CD8-positive, alpha-beta memory T cell (primary cell): Measurements from ENCODE around the gene ERP27. TPM values are rescaled to one million over a fixed set of nuclear protein-coding genes. Genes with fewer than 3 reads are reported as not detected.

Experiments
- CTCF ChIA-PET: fragments of 350-600 bp; sonication (Branson Sonifier 250); formaldehyde crosslinking; loops from one replicate; lab custom pipeline; 2021; ENCODE audit warnings: antibody characterized with exemption; lab: Charles Lee
- POLR2A ChIA-PET: fragments of 350-600 bp; sonication (Branson Sonifier 250); formaldehyde crosslinking; loops from one replicate; lab custom pipeline; 2021; ENCODE audit warnings: antibody characterized with exemption; lab: Charles Lee
- DNase-seq, 5 donors: peaks; one replicate each; pipeline versions ENCODE4 v3.0.0 to v3.0.0-alpha.2; 2020 to 2022; ENCODE audit warnings: mixed read lengths in 1 of 5
- H3K27ac ChIP-seq: one replicate; pipeline ENCODE4 v1.7.0; 2013; ENCODE audit warnings: low read depth, mild to moderate bottlenecking, low read length, moderate library complexity
- H3K27me3 ChIP-seq: 2 replicates; pipeline ENCODE4 v1.7.0; 2013; ENCODE audit warnings: low read length, mild to moderate bottlenecking; ENCODE audit not compliant: insufficient read depth, poor library complexity, severe bottlenecking
- H3K36me3 ChIP-seq: 2 replicates; pipeline ENCODE4 v1.7.0; 2013; ENCODE audit warnings: mild to moderate bottlenecking, low read length, moderate library complexity; ENCODE audit not compliant: insufficient read depth
- H3K4me1 ChIP-seq: 2 replicates; pipeline ENCODE4 v1.7.0; 2013; ENCODE audit warnings: mild to moderate bottlenecking, low read length, moderate library complexity; ENCODE audit not compliant: insufficient read depth
- H3K4me3 ChIP-seq: 2 replicates; pipeline ENCODE4 v1.7.0; 2013; ENCODE audit warnings: mild to moderate bottlenecking, low read length
- H3K9me3 ChIP-seq: 2 replicates; pipeline ENCODE4 v1.7.0; 2013; ENCODE audit warnings: mild to moderate bottlenecking, low read length
- H3K27ac Mint-ChIP-seq, 8 donors: one replicate each; pipeline ENCODE4 v1.8.0; 2020 to 2021; ENCODE audit warnings: mixed read lengths in 8 of 8, mild to moderate bottlenecking in 6 of 8, inconsistent platforms in 3 of 8, moderate library complexity in 3 of 8
- H3K27me3 Mint-ChIP-seq, 2 donors: one replicate each; pipeline ENCODE4 v1.8.0; 2020 to 2021; ENCODE audit warnings: mixed read lengths in 2 of 2, mild to moderate bottlenecking in 1 of 2, moderate library complexity in 1 of 2
- H3K36me3 Mint-ChIP-seq, 3 donors: one replicate each; pipeline ENCODE4 v1.8.0; 2020 to 2021; ENCODE audit warnings: mixed read lengths in 3 of 3, inconsistent platforms in 1 of 3, mild to moderate bottlenecking in 1 of 3
- H3K4me1 Mint-ChIP-seq, 3 donors: one replicate each; pipeline ENCODE4 v1.8.0; 2020 to 2021; ENCODE audit warnings: mixed read lengths in 3 of 3, inconsistent platforms in 1 of 3, mild to moderate bottlenecking in 1 of 3
- H3K4me3 Mint-ChIP-seq, 7 donors: one replicate each; pipeline ENCODE4 v1.8.0; 2020 to 2021; ENCODE audit warnings: mixed read lengths in 7 of 7, mild to moderate bottlenecking in 6 of 7, moderate library complexity in 4 of 7, inconsistent platforms in 2 of 7
- H3K9me3 Mint-ChIP-seq, 5 donors: one replicate each; pipeline ENCODE4 v1.8.0; 2020 to 2022; ENCODE audit warnings: mixed read lengths in 5 of 5, mild to moderate bottlenecking in 3 of 5, moderate library complexity in 2 of 5, inconsistent platforms in 1 of 5
- polyA plus RNA-seq: library from polyadenylated mRNA; unstranded; fragments of 300-500 nt; fragmentation: Illumina TruSeq; gene quantifications from one replicate; pipeline ENCODE4 v1.2.3, GENCODE V29; 2021
- total RNA-seq, 2 experiments: library from RNA; stranded (reverse); gene quantifications; one replicate each; pipeline ENCODE4 v1.2.3, GENCODE V29; 2021

ERP27 gene
- total and polyA plus RNA-seq, 3 experiments from 2014 or later = 2.0 to 5.3 (median 2.1) TPM

DNA sequence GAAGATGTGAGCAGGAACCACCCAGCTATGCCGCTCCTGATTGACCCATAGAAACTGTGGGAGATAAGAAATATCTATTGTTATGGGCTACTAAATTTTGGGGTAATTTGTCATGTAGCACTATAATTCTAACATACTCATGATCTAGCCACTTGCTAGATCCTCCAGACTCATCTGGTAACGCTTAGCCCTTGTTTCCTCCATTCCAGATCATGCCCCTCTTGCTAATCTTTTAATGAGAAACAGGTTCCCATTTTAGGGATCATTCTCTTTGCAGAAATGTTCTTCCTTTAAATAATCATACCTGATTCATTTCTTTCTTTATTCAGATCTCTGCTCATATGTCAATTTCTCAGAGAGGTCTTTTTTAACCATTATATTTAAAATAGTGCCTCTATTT lies 26.9 kb upstream of the ERP27 start:
- Histone ChIP-seq H3K27me3 (no peaks in the 10 kb centered on the region), H3K4me1 (peaks cover 35% of the 10 kb centered on the region), H3K9me3 (no peaks in the 10 kb centered on the region), H3K4me3 (no peak overlapping the region), H3K36me3 (no peaks in the 10 kb centered on the region), H3K27ac (no peak overlapping the region)
- Mint-ChIP-seq H3K27me3 (peaks cover 0 to 1% of the 10 kb centered on the region in 2 donors), H3K27ac (peak overlapping the region in 7 of 8 donors; percentile 57 to 99 (median 97)), H3K36me3 (peaks cover 2 to 12% (median 4%) of the 10 kb centered on the region in 3 donors), H3K4me1 (peaks cover 31 to 67% (median 54%) of the 10 kb centered on the region in 3 donors), H3K9me3 (no peaks in the 10 kb centered on the region), H3K4me3 (no peak overlapping the region)
- ChIA-PET CTCF (interaction anchor here (0.9 to 1.1 kb wide), 2 partner anchors 16 to 195 kb away, joined by 4 to 5 read pairs; a partner anchor contains a TSS), POLR2A (no interaction called here)
- no peak for DNase-seq

DNA sequence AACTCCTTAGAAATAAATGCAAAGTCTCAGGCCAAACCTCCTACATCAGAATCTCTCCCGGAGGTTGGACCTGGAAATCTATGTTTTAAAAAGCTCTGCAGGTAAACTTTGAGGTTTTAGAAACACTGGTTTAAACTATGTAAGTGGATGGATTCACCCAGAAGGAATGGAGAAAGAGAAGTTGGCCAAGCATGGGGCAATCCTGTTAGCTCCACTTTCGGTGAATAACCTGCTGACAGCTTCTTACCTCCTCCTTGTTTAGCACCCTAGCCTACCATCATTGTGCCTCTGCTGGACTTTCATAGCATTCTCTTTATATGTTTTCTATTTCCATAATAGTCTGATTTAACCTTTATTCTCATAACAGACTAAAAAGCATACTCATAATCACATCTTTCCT lies 26.1 kb upstream of the ERP27 start:
- Mint-ChIP-seq H3K4me1 (peaks cover 34 to 62% (median 57%) of the 10 kb centered on the region in 3 donors), H3K9me3 (no peaks in the 10 kb centered on the region), H3K27ac (peak overlapping the region; percentile 78 to 99 (median 98)), H3K4me3 (no peak overlapping the region), H3K36me3 (peaks cover 5 to 20% (median 9%) of the 10 kb centered on the region in 3 donors), H3K27me3 (peaks cover 0 to 1% of the 10 kb centered on the region in 2 donors)
- DNase-seq = no peak
- H3K4me1 ChIP-seq = peaks cover 35% of the 10 kb centered on the region
- no peak overlapping the region for H3K27ac ChIP-seq
- no peak overlapping the region for H3K4me3 ChIP-seq
- ChIA-PET POLR2A (interaction anchor here (0.6 kb wide), 1 partner anchor 161 kb away, joined by 3 read pairs; the partner anchor contains the start of genes C12orf60 and WBP11), CTCF (interaction anchor here (0.9 to 1.4 kb wide), 3 partner anchors 12 to 194 kb away, joined by 5 to 6 read pairs (median 5); a partner anchor contains a TSS)
- H3K9me3 ChIP-seq = no peaks in the 10 kb centered on the region
- H3K27me3 ChIP-seq = no peaks in the 10 kb centered on the region
- no peaks in the 10 kb centered on the region for H3K36me3 ChIP-seq

DNA sequence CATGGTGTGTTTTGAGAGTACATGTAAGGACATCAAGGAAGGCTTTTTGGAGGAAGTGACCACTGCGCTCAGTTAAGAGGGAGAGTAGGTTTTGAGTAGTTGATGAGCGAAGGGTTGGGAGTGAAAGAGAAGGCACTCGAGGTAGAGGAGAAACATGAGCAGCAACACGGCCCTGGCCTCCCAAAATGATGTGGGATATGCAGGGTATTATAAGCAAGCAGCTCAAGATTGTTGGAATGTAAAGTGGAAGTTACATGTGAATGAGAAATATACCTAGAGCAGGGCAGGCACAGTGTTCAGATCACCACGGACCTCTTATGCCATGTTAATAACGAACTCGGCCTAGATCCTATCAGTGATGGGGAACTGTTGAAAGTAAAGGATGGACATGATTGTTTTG lies 25.2 kb upstream of the ERP27 start:
- H3K27me3 ChIP-seq = no peaks in the 10 kb centered on the region
- H3K9me3 ChIP-seq = no peaks in the 10 kb centered on the region
- no peaks in the 10 kb centered on the region for H3K9me3 Mint-ChIP-seq
- no peak for DNase-seq
- H3K36me3 ChIP-seq = no peaks in the 10 kb centered on the region
- CTCF ChIA-PET = interaction anchor here (1.4 to 2.1 kb wide), 2 partner anchors 18 to 32 kb away, joined by 5 to 6 read pairs; no protein-coding TSS in a partner anchor
- peak overlapping the region; percentile 78 to 100 (median 99) for H3K27ac Mint-ChIP-seq
- H3K4me1 ChIP-seq = peaks cover 35% of the 10 kb centered on the region
- POLR2A ChIA-PET = no interaction called here
- H3K36me3 Mint-ChIP-seq = peaks cover 9 to 29% (median 17%) of the 10 kb centered on the region in 3 donors
- H3K4me3 Mint-ChIP-seq = peak overlapping the region in 3 of 7 donors; percentile 0 to 37 (median 18)
- no peak overlapping the region for H3K4me3 ChIP-seq
- H3K4me1 Mint-ChIP-seq = peaks cover 37 to 66% (median 66%) of the 10 kb centered on the region in 3 donors
- no peak overlapping the region for H3K27ac ChIP-seq
- peaks cover 0 to 1% of the 10 kb centered on the region in 2 donors for H3K27me3 Mint-ChIP-seq

DNA sequence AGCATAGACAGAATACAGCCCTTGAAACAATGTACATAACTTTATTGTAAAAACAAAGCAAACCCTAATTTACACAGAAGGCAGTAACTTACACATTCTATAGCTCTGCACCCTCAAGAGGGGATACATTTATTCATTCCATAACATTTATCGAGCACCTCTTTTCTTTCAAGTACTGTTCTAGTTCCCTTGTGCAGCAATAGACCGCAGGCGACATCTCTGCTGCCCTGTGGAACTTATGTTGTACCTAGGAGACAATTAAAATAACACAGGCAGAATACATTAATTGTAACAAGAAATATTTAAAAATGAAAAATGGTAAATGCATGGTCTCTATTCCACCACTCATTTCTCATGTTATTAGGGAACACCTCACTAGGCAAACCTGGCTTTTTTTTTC lies 24.5 kb upstream of the ERP27 start:
- Mint-ChIP-seq H3K4me1 (peaks cover 42 to 71% (median 68%) of the 10 kb centered on the region in 3 donors), H3K27ac (peak overlapping the region; percentile 92 to 100 (median 99)), H3K27me3 (peaks cover 0 to 1% of the 10 kb centered on the region in 2 donors), H3K4me3 (peak overlapping the region in 6 of 7 donors; percentile 96 to 100 (median 98)), H3K9me3 (no peaks in the 10 kb centered on the region), H3K36me3 (peaks cover 9 to 36% (median 17%) of the 10 kb centered on the region in 3 donors)
- no peaks in the 10 kb centered on the region for H3K9me3 ChIP-seq
- ChIA-PET POLR2A (interaction anchor here (0.6 to 1.9 kb wide), 4 partner anchors 12 to 545 kb away, joined by 3 to 13 read pairs (median 8); a partner anchor contains a TSS), CTCF (interaction anchor here (1.7 to 2.1 kb wide), 2 partner anchors 19 to 193 kb away, joined by 5 to 11 read pairs; a partner anchor contains a TSS)
- peaks cover 4% of the 10 kb centered on the region for H3K36me3 ChIP-seq
- no peak overlapping the region for H3K4me3 ChIP-seq
- H3K4me1 ChIP-seq = peaks cover 39% of the 10 kb centered on the region
- no peaks in the 10 kb centered on the region for H3K27me3 ChIP-seq
- no peak for DNase-seq
- H3K27ac ChIP-seq = peak overlapping the region; percentile 85

DNA sequence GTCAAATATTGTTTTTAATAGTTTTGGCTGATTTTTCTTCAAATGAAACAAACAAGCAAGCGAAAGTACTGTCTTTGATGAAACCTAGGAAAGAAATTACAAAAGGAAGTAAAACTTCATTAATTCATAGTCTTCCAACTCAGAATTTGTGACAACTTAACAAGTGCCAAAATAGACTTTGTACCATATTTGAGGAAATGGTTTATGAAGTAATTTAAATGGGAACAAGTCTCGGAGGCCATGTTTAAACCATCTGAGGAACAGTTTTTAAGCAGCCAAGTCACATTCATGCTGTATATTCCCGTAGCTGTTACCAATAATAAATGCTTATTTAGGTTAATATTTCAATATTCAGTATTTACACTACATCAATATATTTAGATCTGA lies 23.8 kb upstream of the ERP27 start:
- peak overlapping the region; percentile 92 to 100 (median 99) for H3K27ac Mint-ChIP-seq

DNA sequence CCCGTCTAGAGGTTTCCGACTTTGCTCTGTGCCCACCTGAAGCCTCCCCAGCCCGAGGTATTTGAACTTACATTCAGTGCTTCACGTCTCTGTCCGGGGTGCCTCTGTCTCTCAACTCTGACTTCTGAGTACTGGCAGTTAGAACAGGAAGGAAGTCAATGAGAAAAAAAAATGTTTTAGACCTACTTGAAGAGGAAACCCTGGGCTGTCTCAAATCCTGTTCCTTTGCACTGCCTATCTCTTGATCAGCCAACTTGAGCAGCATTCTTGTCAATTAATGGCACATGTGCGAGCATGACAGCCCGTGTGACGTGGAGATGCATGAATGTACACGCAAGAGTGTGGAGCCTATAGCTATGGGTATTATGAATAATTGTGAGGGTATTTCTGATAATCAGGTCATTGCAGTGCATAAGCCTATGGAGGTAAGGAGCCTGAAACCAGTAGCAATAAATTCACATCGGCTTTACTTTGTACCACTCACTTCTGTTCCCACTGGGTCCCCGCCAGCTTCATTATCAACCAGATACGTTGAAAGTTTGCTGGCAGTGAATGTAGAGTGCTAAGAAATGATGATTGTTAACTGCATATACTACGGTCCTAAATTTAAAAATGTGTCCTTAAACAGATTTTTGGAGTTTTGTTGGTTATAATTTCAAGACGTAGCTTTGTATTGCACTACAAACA lies 23.3 kb upstream of the ERP27 start, which contains the start of gene ARHGDIB:
Gene ARHGDIB, minus strand, starts transcription at position 136 of the 687 bp plus-strand sequence. CDS start 10,889 bp downstream, outside the sequence.
- POLR2A ChIA-PET = interaction anchor here (0.7 to 1.9 kb wide), 7 partner anchors 11 to 191 kb away, joined by 3 to 13 read pairs (median 7); a partner anchor contains a TSS
- DNase-seq = peak; percentile 65 to 93 (median 91)
- H3K4me1 Mint-ChIP-seq = peaks cover 53 to 76% (median 65%) of the 10 kb centered on the region in 3 donors

More for the DNA sequence above, 23.8 kb upstream of the ERP27 start:
- H3K9me3 Mint-ChIP-seq = no peaks in the 10 kb centered on the region
- ChIA-PET CTCF (interaction anchor here (0.8 to 2.1 kb wide), 5 partner anchors 11 to 192 kb away, joined by 3 to 11 read pairs (median 4); partner anchors contain the start of gene PDE6H), POLR2A (interaction anchor here (0.6 to 1.9 kb wide), 8 partner anchors 11 to 544 kb away, joined by 3 to 13 read pairs (median 6); a partner anchor contains a TSS)
- H3K4me1 Mint-ChIP-seq = peaks cover 48 to 71% (median 64%) of the 10 kb centered on the region in 3 donors
- H3K36me3 ChIP-seq = peaks cover 7% of the 10 kb centered on the region
- no peaks in the 10 kb centered on the region for H3K9me3 ChIP-seq
- peak overlapping the region; percentile 85 for H3K27ac ChIP-seq
- peak overlapping the region; percentile 96 to 100 (median 98) for H3K4me3 Mint-ChIP-seq
- no peaks in the 10 kb centered on the region for H3K27me3 ChIP-seq
- peak overlapping the region; percentile 94 for H3K4me3 ChIP-seq
- no peak for DNase-seq
- peaks cover 11 to 42% (median 17%) of the 10 kb centered on the region in 3 donors for H3K36me3 Mint-ChIP-seq
- H3K4me1 ChIP-seq = peaks cover 44% of the 10 kb centered on the region
- peaks cover 0 to 1% of the 10 kb centered on the region in 2 donors for H3K27me3 Mint-ChIP-seq

DNA sequence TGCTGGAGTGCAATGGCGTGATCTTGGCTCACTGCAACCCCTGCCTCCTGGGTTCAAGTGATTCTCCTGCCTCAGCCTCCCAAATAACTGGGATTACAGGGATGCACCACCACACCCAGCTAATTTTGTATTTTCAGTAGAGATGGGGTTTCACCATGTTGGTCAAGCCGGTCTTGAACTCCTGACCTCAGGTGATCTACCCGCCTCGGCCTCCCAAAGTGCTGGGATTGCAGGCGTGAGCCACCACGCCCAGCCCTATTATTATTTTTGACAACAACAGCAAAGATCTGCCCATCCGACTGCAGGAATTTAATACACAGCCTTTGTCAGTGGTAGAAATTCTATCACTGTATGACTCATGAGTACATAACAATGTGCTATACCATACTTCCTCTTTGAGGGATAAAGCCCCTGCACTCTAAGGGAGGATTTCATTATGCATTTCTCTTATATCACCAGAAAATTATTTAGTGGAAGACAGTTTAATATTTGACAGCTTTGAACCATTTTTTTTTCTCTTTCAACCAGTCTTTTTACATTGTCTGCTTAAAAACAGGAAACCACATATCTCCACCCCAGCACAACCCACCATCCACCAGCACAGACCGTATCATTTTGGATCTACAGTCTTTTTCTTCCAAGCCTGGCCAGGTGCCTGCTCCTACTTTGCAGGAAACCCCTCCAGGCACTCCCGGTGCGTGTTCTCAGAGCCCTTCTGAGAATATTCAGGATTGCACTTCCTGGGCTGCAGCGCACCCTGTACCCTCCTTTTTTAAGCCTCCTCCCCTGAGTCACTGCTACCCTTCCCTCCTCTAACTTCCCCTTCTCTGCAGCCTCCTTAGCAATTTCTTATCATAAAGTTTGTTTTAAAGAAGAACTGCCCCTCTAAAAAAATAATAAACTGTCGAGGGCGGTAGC lies 22.5 kb upstream of the ERP27 start:
- H3K36me3 Mint-ChIP-seq = peaks cover 13 to 53% (median 17%) of the 10 kb centered on the region in 3 donors
- peak; percentile 33 to 81 (median 72) for DNase-seq
- peaks cover 61 to 80% (median 66%) of the 10 kb centered on the region in 3 donors for H3K4me1 Mint-ChIP-seq
- Histone ChIP-seq H3K27ac (peak overlapping the region; percentile 85), H3K9me3 (no peaks in the 10 kb centered on the region), H3K4me1 (peaks cover 57% of the 10 kb centered on the region), H3K4me3 (peak overlapping the region; percentile 94), H3K27me3 (no peaks in the 10 kb centered on the region), H3K36me3 (peaks cover 7% of the 10 kb centered on the region)
- ChIA-PET CTCF (interaction anchor here (1.2 to 1.8 kb wide), 5 partner anchors 34 to 191 kb away, joined by 3 to 11 read pairs (median 5); a partner anchor contains a TSS), POLR2A (interaction anchor here (1.0 to 1.8 kb wide), 4 partner anchors 10 to 187 kb away, joined by 5 to 13 read pairs (median 9); a partner anchor contains a TSS)
- peak overlapping the region; percentile 92 to 100 (median 99) for H3K27ac Mint-ChIP-seq
- H3K4me3 Mint-ChIP-seq = peak overlapping the region; percentile 96 to 100 (median 98)
- H3K9me3 Mint-ChIP-seq = no peaks in the 10 kb centered on the region
- peaks cover 0 to 1% of the 10 kb centered on the region in 2 donors for H3K27me3 Mint-ChIP-seq

More for the DNA sequence above, 23.3 kb upstream of the ERP27 start, which contains the start of gene ARHGDIB:
- H3K27ac Mint-ChIP-seq = peak within 1 kb of the TSS; percentile 92 to 100 (median 99)
- H3K9me3 Mint-ChIP-seq = no peaks in the 10 kb centered on the region
- H3K9me3 ChIP-seq = no peaks in the 10 kb centered on the region
- H3K36me3 ChIP-seq = peaks cover 7% of the 10 kb centered on the region
- H3K36me3 Mint-ChIP-seq = peaks cover 13 to 47% (median 17%) of the 10 kb centered on the region in 3 donors
- H3K4me3 ChIP-seq = peak within 1 kb of the TSS; percentile 94
- H3K27me3 ChIP-seq = no peaks in the 10 kb centered on the region
- CTCF ChIA-PET = interaction anchor here (0.8 to 2.1 kb wide), 5 partner anchors 12 to 192 kb away, joined by 3 to 11 read pairs (median 4); partner anchors contain the start of gene PDE6H
- H3K27ac ChIP-seq = peak within 1 kb of the TSS; percentile 85
- peaks cover 49% of the 10 kb centered on the region for H3K4me1 ChIP-seq
- H3K27me3 Mint-ChIP-seq = peaks cover 0 to 1% of the 10 kb centered on the region in 2 donors
- H3K4me3 Mint-ChIP-seq = peak within 1 kb of the TSS; percentile 96 to 100 (median 98)
